NCI-H2196 treated with DMSO at 0.1 percent for 48 hours (cell line): ENCODE results near the gene MSANTD7.
"Not testable (repeated sequence)": the region's sequence is repeated elsewhere in the genome, so short reads cannot be mapped to it uniquely, and the experiment has no call there.

Experiments
- DNase-seq: peaks from one replicate; lab custom pipeline; 2025; ENCODE audit not compliant: unreplicated experiment; lab: John Stamatoyannopoulos, UW

MSANTD7 gene, protein sequence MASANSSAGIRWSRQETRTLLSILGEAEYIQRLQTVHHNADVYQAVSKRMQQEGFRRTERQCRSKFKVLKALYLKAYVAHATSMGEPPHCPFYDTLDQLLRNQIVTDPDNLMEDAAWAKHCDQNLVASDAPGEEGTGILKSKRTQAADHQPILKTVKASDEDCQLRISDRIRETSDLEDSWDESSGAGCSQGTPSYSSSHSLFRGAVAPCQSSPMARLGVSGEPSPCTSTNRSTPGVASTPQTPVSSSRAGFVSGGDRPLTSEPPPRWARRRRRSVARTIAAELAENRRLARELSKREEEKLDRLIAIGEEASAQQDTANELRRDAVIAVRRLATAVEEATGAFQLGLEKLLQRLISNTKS

GRCh38 chr10:14837757-14838581 lies at the start of gene MSANTD7, which contains the start of the genes CDNF and HSPA14:
TSS of gene MSANTD7 (plus strand) at chr10:14838306. CDS start at chr10:14842285, 3,979 bp downstream.
TSS of gene CDNF (minus strand) at chr10:14838037. CDS start at chr10:14837946, 91 bp downstream.
TSS of gene HSPA14 (plus strand) at chr10:14838306. CDS start at chr10:14838403, 97 bp downstream.
- peak; percentile 85 for DNase-seq

DNA sequence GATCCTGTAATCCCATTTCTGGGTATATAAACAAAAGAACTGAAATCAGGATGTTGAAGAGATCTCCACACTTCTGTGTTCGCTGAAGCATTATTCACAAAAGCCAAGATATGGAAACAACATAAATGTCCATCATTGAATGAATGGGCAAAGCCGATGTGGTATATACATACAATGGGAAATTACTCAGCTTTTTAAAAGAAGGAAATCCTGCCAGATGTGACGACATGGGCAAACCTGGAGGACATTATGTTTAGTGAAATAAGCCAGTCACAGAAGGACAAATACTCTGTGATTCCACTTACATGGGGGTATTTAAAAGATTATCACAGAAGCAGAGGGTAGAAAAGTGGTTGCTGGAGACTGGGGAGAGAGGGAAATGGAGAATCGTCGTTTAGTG lies 39.5 kb upstream of the MSANTD7 start:
- no peak for DNase-seq

GRCh38 chr10:14800397-14800796 lies 37.7 kb upstream of the MSANTD7 start:
- DNase-seq: no peak

DNA sequence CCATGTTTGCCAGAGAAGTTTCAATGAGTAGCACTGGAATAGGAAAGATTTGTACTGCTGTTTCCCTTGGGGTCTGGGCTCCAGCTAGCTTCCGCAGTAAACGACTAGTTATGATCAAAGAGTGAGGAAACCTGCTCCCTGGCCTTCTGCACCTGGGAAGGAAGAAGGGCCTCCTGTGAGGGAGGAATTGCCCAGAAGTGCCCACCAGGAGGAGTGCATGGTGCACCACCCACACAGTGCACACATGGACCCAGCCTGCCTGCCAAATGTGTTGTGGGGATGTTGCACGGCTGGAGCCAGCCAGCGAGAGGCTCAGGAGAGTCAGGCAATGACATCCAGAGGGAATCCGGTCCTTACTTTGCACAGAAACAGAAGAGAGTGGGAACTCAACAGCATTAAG lies 36.4 kb upstream of the MSANTD7 start:
- no peak for DNase-seq

GRCh38 chr10:14803827-14804226 lies 34.3 kb upstream of the MSANTD7 start:
- DNase-seq: no peak

DNA sequence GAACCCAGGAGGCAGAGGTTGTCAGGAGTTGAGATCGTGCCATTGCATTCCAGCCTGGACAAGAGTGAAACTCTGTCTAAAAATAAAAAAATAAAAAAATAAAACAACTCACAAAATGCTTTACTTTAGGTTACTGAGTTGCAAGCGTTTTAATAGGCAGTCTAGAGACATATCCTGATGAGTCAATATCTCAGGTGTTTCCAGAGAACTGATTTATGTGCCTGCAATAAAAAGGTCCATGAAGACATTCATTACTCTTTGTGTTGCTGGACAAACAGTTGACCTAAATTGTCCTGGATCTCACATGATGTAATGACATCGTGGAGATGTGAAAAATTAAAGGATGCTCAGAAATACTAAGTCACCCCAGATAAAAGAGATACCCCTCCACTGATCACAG lies 31.8 kb upstream of the MSANTD7 start:
- no peak for DNase-seq

DNA sequence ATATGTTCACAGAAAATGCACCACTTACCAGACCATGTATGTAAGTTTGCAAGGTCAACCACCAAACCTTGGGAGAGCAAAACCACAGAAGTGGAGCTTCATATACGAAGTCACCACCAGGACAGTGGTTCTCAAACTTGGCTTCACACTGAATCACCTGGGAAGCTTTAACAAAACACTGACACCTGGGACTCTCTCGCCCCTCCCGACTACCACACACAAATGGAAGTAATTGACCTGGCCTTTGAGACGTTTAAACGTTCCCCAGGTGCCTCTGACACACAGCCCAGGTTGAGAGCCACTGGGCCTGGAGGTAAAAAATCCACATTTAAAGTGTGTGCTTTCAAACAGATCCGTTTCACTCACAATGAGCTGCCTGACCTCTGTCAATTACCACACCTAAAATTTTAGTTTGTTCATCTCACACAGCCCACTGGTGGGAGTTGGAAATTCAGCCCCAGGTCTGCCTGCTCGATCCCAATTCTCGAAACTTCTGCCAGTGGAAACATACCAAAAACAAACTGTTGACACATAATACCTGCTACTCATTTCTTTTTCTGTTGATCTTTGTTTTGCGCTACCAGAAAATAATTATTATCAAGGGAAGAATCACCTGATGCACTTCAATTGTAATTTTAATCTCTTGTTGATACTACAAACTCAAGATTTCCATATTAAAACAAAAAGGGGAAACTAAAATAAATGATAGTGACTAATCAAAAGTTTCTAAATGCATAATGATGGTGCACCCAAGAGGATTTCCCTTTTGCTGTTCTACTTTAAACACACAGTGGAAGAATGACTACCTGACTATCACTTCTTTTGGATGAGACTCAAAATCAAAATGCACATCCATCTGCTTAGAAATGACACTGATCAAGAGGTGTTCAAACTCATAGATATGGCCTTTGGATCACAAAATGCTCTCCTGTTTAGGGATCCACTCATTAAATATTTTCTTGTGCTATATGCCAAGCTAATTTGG lies 26.8 kb upstream of the MSANTD7 start:
- DNase-seq: no peak

DNA sequence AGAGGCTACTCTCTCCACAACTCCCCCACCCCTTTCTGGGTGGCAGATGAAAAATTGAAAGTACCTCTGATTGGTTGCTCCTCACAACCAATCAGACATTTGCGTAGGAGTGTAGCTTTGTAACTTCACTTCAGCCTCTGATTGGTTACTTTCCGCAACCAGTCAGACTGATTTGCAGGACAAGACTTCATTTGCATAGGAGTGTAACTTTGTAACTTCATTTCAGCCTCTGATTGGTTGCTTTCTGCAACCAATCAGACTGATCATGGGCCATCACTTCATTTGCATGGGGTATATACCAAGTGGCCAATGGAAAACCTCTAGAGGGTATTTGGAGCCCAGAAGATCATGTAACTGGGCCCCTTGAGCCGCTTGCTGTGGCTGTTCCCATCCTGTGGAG lies 25.8 kb upstream of the MSANTD7 start:
- no peak for DNase-seq

DNA sequence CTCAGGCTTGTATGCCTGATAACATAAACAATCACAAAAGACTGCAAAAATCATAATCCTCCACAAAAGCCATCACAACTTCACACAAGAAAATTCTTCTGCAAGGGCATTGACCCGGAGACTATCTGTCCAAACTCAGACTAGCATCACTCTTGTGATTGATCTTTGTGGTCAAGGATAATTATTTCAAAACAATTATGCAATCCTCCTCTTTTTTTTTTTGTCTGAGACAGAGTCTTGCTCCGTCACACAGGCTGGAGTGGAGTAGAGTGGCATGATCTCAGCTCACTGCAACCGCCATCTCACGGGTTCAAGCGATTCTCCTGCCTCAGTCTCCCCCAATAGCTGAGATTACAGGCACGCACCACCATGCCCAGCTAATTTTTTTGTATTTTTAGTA lies 22.4 kb upstream of the MSANTD7 start:
- no peak for DNase-seq

DNA sequence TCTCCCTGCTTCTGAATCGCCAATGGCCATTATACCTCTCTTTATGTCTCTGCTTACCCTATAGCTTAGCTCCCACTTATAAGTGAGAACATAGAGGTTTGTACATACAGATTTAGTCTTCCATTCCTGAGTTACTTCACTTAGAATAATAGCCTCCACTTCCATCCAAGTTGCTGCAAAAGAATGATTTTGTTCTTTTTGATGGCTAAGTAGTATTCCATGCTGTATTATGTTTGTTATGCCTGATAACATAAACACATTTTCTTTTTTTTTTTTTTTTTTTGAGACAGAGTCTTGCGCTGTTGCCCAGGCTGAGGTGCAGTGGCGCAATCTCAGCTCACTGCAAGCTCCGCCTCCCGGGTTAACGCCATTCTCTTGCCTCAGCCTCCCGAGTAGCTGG lies 21.4 kb upstream of the MSANTD7 start:
- DNase-seq: not testable (repeated sequence)

DNA sequence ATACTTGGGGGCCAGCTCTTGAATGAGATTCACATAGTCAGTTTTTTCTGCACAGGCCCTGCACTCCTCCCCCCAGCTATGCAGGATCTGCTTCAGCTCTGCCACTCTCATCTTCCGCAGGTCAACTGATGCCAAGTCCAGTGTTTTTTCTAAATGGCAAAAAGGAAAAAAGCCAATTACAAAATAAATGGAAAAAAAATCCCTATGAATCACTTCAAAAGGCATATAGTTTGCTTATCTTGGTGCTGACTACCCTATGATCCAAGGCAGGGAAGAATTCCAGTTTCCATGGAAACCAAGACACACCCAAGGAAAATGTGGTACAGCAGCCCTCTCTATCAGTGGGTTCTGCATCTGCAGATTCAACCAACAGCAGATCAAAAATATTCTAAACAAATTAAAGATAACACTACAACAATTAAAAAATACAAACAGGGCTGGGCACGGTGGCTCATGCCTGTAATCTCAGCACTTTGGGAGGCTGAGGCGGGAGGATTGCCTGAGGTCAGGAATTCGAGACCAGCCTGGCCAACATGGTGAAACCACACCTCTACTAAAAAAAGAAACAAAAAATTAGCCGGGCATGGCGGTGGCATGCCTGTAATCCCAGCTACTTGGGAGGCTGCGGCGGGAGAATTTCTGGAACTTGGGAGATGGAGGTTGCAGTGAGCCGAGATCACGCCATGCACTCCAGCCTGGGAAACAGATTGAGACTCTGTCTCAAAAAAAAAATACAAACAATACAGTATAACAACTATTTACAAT lies 17.9 kb upstream of the MSANTD7 start:
- DNase-seq: no peak

- DNase-seq: no peak
These were observed 17.3 kb upstream of the MSANTD7 start for GRCh38 chr10:14820775-14821154.

DNA sequence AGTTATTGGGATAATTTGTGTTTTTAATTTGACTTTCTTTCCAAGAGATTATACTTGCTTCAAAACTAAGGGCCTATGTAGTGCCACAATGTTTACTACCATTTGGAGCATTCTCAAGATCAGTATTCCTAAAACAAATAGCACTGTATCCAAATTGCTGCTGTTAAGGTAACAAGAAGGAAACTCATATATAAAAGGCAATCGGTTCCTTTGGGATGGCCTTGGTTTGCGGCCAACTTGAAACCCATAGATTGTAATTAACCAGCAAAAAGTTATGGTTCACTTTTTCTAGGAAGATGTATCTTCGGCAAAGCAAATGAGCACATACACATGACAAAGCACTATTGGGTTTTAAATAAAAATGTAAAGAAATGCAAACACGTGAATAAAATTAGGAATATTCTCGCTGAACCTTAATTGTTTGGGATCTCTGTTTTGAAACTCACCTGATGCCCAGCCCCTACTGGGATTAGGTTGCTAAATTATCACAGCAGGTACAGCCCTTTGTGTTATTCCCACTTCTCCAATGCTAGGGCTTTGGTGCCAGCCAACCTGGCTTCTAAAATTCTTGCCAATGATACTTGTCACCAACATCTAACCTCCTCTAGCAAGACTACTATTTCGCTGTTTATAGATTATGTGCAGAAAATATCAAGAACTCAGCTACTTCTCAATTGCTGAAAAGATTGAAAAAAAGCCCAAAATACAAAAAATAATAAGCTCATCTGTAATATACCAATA lies 16.3 kb upstream of the MSANTD7 start:
- DNase-seq: no peak

DNA sequence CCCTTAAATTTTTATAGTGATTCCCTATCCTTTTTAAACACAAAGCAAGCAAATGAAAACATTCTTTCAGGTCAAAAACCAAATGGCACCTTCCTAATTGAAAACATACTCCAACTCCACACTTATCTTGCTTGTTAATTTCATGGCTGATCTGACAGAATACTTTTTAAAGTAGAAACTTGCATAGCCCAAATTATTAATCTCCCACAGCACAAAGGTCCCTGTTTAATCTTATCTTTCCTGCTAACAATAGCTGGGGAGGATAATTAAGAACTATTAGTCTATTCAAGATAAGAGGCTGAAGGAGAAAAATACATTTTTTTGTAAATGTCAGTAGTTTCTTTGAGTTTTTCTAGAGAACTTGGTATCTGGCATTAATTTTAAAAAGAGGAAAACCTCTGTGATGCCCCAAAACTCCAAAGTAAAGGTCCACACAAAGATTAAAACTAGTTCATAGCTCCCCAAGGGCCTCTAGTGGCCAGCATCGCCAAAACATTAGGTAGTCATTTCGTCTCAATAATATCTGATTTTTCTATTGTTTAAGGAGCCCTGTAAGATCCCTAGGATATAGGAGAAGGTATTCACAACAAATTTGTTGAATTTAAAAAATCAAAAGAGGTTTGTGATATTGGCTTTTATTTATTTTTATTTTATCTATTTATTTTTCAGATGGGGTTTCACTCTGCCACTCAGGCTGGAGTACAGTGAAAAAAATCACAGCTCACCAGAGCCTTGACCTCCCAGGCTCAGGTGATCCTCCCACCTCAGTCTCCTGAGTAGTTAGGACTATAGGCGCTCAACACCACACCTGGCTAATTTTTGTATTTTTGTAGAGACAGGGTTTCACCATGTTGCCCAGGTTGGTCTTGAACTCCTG lies 15.0 kb upstream of the MSANTD7 start:
- no peak for DNase-seq

DNA sequence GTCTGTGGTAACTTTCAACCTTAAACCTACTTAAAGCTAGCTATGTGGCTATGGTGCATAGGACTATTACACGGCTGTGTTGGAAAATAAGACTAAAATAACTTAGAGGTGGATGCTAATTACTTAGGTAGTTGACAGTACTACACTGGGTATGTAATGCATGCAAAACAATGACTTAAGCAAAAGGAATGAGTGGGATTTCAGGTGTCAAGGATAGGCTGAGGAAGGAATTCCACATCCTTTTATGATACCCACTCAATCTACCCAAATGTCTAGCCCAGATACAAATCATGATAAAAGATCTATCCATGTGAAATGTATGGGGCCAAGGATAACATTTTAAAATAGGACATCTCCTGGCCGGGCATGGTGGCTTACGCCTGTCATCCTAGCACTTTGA lies 14.1 kb upstream of the MSANTD7 start:
- no peak for DNase-seq

GRCh38 chr10:14826076-14826829 lies 11.9 kb upstream of the MSANTD7 start:
- DNase-seq: no peak

GRCh38 chr10:14833106-14833505 lies 5.0 kb upstream of the MSANTD7 start:
- no peak for DNase-seq

DNA sequence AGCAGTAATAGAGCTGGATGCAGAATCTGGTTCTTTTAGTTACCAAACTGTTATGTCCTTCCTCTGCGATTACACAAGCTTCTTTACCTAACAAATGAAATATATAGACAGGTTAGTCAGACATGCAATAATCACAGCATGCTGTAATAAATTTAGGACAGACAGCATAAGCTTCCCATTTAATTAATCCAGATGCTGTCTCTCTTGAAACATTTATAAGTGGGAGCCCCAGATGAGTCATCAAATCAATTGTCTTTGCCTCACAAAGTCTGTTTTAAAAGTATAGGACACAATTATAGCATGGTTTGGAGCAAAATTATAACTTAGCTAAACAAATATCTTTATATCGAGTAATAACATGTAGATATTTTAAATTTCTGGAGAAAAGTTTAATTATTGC lies 1.9 kb upstream of the MSANTD7 start:
- no peak for DNase-seq
